Measurements from ENCODE around the gene REM2.
"Not testable (repeated sequence)": the region's sequence is repeated elsewhere in the genome, so short reads cannot be mapped to it uniquely, and the experiment has no call there.

REM2 gene

GRCh38 chr14:22849212-22849819 lies 33.7 kb upstream of the REM2 start:
- DNase-seq = no peak

DNA sequence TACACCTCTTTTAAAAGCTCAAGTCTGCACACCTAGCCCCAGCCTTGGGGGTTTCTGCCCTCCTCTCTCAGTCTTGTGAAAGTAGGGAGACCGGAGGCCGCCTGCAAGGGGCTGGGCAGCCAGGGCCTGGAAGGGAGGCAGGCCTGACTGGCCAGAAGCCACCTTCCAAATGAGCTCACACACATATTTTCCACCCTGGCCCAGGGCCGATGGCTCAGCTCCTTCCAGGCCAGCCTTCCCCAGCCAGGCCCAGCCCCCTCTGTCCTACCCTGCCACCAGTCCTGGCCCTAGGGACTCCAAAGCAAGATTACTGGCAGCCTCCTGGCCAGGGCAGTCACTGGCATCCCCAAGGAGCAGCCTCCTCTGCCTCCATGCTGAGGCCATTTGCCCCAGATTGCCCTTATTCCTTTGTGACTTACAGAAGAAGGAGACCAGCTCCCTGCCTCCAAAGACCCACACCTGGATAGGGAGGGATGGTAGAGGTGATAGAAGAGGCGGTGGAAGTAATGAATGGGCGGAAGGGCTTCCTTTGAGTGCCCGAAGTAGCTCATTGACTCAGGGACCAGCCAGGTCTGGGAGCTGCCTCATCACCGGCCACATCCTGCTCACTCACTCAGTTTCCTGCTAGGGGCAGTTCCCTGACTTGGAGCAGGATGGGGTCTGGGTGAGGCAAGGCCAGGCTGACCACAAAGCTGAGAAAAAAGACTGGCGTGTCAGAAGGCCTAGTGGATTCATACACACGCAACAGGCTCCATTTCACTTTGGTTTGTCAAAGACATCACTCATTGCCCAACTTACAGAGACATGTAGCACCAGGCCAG lies 31.9 kb upstream of the REM2 start:
- DNase-seq = no peak

DNA sequence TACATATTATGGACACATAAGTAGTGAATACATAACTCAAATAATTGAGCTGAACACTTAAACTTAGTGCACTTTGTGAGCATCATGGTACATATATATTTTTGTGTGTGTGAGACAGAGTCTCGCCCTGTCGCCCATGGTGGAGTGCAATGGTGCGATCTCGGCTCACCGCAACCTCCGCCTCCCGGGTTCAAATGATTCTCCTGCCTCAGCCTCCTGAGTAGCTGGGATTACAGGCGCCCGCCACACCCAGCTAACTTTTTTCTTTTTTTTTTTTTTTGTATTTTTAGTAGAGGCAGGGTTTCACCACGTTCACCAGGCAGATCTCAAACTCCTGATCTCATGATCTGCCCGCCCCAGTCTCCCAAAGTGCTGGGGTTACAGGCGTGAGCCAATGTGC lies 30.8 kb upstream of the REM2 start:
- DNase-seq = not testable (repeated sequence)

- DNase-seq = no peak
These were observed 30.5 kb upstream of the REM2 start for GRCh38 chr14:22852599-22852939.

DNA sequence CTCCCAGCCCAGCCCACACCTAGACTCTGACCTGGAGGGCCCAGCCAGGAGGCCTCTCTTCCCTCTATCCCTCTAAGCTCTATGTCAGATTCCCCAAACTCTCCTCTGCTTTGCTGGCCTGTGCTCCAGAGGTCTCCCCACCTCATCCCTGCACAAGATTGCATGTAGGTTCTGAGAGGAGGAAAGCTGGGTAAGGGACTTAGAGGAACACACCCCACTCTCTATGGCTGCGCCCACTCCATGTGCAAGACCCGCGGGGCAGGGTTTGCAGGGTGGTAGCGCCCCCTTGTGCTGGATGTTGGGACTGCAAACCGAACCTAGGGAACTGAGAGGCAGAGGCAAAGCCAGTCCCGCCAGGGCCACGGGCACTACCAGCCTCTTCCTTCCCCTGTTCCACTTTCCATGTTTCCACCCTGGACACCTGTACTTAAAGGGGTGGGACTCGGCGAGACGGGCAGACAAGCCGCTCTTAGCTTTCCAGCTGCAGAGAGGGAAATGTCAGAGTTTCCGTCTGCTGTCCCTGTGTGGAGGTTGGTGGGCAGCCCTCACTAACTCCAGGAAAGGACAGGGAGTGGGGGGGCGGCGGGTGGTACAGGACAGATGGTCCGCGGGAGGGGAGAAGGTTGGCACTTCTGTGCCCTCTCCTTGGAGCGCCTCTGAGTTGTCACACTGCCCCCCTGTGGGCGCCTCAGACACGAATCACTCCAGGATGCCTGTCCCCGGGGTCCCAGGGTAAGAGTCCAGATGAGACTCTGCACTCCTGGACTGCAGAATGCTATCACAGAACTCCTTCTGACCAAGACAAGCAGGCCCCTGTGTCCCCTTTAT lies 29.9 kb upstream of the REM2 start:
- DNase-seq = peak; percentile 90

GRCh38 chr14:22854296-22854695 lies 28.7 kb upstream of the REM2 start:
- DNase-seq = not testable (repeated sequence)

DNA sequence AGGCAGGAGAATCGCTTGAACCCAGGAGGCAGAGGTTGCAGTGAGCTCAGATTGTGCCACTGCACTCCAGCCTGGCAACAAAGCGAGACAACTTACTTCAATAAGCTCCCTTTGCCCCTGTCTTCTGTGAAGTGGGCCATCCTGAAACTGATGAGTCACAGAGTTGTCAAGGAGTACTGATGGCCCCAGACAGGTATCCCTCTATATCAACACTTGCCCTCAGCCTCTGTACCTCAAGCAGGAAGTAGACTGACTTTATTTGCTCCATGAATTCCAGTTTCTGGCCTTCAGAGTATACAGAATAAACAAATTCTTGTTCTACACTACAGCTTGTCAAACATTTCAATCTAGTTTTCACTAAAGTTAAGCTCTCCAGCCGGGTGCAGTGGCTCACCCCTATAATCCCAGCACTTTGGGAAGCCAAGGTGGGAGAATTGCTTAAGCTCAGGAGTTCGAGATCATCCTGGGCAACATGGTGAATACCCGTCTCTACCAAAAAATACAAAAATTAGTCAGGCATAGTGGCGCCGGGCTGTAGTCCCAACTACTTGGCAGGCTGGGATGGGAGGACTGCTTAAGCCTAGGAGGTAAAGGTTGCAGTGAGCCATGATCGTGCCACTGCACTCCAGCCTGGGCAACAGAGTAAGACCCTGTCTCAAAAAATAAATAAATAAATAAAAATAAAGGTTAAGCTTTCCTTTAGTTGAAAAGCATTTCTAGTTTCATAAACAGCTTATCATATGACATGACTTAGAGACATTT lies 27.9 kb upstream of the REM2 start:
- DNase-seq = no peak

GRCh38 chr14:22856428-22856827 lies 26.6 kb upstream of the REM2 start:
- DNase-seq = no peak

DNA sequence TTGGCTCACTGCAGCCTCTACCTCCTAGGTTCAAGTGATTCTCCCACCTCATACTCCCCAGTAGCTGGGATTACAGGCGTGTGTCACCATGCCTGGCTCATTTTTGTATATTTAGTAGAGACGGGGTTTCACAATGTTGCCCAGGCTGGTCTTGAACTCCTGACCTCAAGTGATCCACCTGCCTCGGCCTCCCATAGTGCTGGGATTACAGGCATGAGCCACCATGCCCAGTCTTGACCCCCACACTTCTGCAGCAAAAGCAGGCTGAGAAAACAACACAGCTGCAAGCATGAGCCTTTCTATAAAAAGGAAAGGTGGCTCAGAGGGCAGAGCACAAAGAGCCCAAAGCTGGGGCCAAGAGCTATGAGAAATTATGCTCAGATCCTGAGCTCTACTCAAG lies 22.6 kb upstream of the REM2 start:
- not testable (repeated sequence) for DNase-seq

DNA sequence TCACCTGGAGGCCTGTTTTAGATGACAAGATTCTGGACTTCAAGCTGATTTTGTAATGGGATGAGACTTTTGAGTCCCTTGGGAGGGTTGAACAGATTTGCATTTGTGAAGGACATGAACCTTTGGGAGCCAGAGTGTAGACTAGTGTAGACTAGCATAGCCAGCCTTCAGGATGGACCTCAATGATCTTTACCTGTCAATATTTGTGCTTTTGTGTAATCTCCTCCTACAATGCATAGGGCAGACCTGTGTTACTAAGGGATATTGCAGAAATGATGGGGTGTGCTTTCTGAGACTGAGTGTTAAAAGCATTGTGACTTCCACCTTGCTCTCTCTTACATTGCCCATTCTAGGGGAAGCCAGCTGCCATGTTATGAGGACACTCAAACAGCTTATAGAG lies 21.4 kb upstream of the REM2 start:
- no peak for DNase-seq

GRCh38 chr14:22864979-22865378 lies 18.0 kb upstream of the REM2 start:
- DNase-seq = no peak

GRCh38 chr14:22865424-22866405 lies 17.3 kb upstream of the REM2 start:
- DNase-seq = peak; percentile 9

DNA sequence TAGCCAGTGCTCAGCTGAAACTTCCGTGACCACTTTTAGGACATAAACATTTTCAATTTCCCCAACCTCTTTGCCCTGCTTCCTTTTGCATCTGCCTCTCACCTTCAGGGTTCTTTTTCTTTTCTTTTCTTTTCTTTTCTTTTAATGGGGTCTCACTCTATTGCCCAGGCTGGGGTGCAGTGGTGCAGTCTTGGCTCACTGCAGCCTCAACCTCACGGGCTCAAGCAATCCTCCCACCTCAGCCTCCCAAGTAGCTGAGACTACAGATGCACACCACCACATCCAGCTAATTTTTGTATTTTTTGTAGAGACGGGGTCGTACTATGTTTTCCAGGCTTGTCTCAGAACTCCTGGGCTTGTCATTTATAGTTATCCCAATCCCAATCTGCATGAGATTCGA lies 16.1 kb upstream of the REM2 start:
- DNase-seq = no peak

DNA sequence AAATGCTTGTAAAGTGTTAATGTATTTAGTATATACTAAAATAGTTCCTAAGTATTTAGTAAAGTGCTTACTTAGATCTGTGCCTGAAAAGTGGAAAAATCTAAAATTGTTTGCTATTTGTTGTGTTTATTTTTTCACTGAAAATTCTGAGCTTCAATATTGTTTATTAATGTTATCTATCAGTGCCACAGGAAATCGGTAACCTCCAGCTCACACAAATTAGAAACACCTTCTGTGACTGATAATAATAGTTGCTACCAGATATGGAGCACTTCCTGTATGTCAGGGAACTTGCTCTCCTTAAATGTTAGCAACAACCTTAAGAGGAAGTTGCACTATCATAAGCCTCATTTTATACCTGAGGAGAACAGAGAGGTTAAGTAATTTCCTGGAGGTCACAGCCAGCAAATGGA lies 12.2 kb upstream of the REM2 start:
- peak; percentile 91 for DNase-seq

DNA sequence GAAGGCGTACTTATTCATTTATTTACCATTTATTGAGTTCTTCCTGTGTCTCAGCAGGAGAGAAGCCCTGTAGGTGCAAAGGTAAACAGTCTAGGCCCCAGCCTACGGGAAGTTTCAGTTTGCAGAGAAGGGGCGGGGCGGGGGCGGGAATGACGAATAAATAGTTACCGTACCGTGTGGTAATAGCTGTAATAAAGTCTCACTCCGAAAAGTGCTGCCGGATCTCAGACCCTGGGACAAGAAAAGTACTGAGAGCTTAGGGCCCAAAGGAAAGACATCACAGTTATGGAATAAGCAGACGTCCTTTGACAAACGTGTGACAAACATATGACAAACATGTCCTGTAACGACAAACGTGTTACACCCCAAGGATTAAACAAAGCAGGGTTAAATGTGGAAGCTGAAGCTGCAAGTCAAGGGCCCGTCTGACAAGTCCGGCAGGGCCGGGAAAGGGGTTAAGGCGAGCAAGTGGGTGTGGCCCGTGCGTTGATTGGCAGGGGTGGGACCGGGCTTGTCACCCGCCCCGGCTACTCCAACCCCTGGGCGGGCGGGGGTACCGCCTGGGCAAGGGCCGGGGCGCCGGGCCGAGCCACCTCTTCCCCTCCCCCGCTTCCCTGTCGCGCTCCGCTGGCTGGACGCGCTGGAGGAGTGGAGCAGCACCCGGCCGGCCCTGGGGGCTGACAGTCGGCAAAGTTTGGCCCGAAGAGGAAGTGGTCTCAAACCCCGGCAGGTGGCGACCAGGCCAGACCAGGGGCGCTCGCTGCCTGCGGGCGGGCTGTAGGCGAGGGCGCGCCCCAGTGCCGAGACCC lies 11.6 kb upstream of the REM2 start, which contains the start of gene LRP10:
Gene LRP10 (plus strand): TSS at position 517 of the 809 bp plus-strand sequence. CDS start 564 bp downstream, outside the sequence.
- peak; percentile 97 for DNase-seq

DNA sequence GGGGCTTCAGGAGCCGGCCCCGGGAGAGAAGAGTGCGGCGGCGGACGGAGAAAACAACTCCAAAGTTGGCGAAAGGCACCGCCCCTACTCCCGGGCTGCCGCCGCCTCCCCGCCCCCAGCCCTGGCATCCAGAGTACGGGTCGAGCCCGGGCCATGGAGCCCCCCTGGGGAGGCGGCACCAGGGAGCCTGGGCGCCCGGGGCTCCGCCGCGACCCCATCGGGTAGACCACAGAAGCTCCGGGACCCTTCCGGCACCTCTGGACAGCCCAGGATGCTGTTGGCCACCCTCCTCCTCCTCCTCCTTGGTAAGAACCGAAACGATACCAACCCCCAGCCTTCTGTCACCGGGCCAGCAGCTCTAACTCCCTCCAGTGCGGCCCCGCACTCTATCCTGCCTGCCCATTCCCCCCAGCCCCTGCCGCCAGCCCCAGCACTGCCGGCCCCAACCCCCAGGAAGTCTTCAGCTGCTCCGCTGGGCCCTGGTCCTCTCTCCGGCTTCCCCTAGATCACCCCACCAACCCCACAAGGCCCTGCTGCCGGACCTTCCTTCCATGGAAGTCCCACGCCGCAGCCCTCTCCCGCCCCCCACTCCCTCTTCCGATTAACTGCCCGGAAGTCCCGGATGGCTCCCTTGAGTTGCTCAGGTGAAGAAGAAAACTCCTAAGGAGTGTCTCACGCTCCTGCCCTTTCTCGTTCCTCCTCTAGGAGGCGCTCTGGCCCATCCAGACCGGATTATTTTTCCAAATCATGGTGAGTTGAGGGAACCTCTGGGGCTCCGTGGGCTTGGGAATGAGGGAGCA lies 10.8 kb upstream of the REM2 start:
- peak; percentile 87 for DNase-seq

DNA sequence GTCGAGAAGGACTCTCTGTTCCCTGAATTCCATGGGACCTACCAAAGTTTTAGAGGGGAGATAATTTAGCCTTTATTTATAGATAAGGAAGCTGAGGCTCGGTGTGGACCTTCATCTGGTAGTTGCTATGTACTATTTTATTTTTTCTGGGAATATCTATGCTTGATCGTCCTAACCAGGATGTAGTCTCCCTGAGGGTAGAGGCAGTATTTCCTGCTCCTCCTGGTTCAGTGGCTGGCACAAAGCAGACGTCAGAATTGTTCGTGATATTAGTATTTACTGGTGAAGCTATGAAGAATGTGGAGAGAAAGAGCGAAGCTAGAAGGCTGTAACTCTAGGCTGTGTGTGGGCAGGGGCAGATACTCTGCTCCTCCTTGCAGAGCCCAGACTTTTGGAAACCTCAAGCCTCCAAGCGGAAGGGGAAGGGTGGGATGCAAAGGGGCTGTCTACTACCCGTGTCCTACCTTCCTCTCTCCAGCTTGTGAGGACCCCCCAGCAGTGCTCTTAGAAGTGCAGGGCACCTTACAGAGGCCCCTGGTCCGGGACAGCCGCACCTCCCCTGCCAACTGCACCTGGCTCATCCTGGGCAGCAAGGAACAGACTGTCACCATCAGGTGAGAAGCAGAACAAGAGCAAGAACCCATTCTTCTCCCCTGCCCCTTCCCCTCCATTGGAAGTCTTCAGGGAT lies 10.0 kb upstream of the REM2 start:
- DNase-seq = no peak

DNA sequence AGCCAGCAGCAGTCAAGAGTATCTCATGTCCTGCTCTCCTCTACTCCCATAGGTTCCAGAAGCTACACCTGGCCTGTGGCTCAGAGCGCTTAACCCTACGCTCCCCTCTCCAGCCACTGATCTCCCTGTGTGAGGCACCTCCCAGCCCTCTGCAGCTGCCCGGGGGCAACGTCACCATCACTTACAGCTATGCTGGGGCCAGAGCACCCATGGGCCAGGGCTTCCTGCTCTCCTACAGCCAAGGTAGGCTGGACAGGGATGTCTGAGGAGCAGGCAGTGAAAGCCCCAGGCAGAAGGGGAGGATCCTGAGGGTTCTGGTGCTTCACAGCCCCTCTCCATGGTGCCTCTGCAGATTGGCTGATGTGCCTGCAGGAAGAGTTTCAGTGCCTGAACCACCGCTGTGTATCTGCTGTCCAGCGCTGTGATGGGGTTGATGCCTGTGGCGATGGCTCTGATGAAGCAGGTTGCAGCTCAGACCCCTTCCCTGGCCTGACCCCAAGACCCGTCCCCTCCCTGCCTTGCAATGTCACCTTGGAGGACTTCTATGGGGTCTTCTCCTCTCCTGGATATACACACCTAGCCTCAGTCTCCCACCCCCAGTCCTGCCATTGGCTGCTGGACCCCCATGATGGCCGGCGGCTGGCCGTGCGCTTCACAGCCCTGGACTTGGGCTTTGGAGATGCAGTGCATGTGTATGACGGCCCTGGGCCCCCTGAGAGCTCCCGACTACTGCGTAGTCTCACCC lies 7.8 kb upstream of the REM2 start:
- DNase-seq = no peak
